ENCODE data around the gene ACKR3.

ACKR3 gene

DNA sequence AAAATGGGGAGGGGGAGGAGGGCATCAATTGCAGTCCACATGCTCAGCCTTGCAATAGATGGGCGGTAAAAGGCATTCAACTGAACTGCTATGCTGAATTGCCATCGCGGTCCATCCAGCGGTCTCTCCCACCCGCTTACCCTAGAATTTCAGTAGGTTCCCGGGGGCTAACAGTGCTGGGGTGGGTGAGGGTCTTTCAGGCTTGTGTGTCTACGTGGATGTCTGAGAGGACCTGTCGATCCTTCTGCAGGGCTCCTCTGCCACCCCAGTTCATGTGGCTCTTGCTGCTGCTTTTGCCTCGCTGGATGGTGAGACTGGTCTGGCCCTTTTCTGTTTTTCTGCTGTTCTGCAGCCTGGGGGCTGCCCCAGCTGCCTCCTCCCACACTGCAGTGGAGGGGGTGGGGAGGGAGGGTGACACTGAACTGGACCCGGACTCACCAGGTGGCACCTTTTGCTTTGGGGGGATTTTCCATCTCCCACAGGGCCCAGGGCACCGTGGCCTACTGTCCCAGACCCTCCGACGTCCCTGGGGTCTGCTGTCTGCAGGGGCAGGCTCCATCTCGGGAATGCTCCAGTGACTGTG is 14.1 kb downstream of the ACKR3 start:
- H3K36me3 ChIP-seq (ENCODE audit: control insufficient read depth, insufficient read depth, low read length) = peaks cover 5% of the 10 kb centered on the region; the same call in 1 of the 2 replicates
- no CpG with 5 or more reads among the region's 14 CpGs for WGBS (ENCODE audit: insufficient coverage, insufficient read length)
- no peak overlapping the region for H3K27ac ChIP-seq (ENCODE audit: low read length)
- H3K9me3 ChIP-seq (ENCODE audit: control insufficient read depth, insufficient read depth, low read length) = no peaks in the 10 kb centered on the region
- H3K4me1 ChIP-seq (ENCODE audit: control insufficient read depth, insufficient read depth, low read length) = peaks cover 4% of the 10 kb centered on the region
- no peak for DNase-seq (ENCODE audit: low read depth, low spot score)
- H3K4me3 ChIP-seq (ENCODE audit: low read length) = no peak overlapping the region
- H3K27me3 ChIP-seq (ENCODE audit: control insufficient read depth, insufficient read depth, low read length) = no peaks in the 10 kb centered on the region

DNA sequence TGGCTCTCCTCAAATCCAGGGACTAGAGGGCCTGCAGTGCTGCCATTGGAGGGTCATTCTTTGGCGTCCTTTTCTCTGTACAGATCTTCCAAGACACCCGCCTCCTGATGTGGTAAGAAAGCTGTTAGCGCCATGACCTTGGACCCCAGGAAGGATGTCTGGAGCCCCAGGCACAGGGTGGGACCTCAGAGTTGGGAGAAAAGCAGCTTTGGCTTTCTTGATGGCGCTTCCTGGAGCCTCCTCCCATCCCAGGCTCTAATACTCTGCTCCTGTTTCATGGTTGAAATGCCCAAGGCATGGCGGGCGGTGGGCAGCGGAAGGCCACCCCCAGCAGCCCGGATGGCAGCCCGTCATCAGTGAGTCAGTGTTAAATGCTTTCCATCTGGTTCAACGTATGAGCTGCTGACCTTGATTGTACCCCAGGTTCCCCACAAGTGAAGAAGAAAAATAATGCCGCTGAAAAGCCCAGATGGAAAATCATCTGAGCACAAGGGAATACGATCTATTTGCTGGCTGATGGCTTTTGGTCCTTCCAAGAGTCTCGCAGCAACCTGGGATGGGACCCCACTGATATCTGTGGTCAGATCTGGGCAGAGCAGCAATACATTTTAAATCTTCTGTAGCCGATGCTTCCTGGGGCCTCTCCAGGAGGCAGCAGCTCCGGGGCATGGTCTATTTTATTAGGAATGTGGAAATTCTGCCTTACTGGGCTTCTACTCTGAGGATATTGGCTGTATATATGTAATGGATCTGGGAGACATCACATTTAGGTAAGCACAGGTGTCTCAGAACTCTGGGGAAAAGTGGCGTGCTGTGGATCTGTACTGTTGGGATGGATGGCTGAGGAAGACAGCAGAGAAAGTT is 15.1 kb downstream of the ACKR3 start:
- no CpG with 5 or more reads among the region's 16 CpGs for WGBS (ENCODE audit: insufficient coverage, insufficient read length)
- peaks cover 5% of the 10 kb centered on the region; the same call in 1 of the 2 replicates for H3K36me3 ChIP-seq (ENCODE audit: control insufficient read depth, insufficient read depth, low read length)
- H3K4me3 ChIP-seq (ENCODE audit: low read length) = no peak overlapping the region
- no peak overlapping the region for H3K27ac ChIP-seq (ENCODE audit: low read length)
- no peaks in the 10 kb centered on the region for H3K9me3 ChIP-seq (ENCODE audit: control insufficient read depth, insufficient read depth, low read length)
- no peak for DNase-seq (ENCODE audit: low read depth, low spot score)
- no peaks in the 10 kb centered on the region for H3K27me3 ChIP-seq (ENCODE audit: control insufficient read depth, insufficient read depth, low read length)
- H3K4me1 ChIP-seq (ENCODE audit: control insufficient read depth, insufficient read depth, low read length) = peaks cover 2% of the 10 kb centered on the region; the same call in 1 of the 2 replicates

DNA sequence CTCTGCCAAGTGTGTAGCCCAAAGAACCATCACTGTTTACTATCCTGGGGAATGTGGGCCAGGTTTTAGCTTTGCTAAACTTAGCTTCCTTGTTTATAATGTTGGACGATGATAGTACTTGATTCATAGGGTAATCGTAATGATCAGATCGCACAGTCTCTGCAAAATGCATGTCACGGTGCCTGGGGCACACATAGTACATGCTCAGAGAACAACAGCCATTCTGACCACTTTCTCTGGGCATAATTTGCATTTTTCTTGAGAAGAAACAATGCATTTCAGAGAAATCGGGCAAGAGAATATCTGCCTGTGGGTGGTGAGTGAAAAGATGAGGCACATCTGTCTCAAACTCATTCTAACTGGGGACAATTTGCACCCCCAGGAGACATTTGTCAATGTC is 16.3 kb downstream of the ACKR3 start:
- H3K27me3 ChIP-seq (ENCODE audit: control insufficient read depth, insufficient read depth, low read length) = no peaks in the 10 kb centered on the region
- no peak overlapping the region for H3K27ac ChIP-seq (ENCODE audit: low read length)
- no peak for DNase-seq (ENCODE audit: low read depth, low spot score)
- peaks cover 3% of the 10 kb centered on the region; the same call in 1 of the 2 replicates for H3K36me3 ChIP-seq (ENCODE audit: control insufficient read depth, insufficient read depth, low read length)
- H3K4me1 ChIP-seq (ENCODE audit: control insufficient read depth, insufficient read depth, low read length) = peaks cover 2% of the 10 kb centered on the region; the same call in 1 of the 2 replicates
- no peaks in the 10 kb centered on the region for H3K9me3 ChIP-seq (ENCODE audit: control insufficient read depth, insufficient read depth, low read length)
- no CpG with 5 or more reads among the region's 5 CpGs for WGBS (ENCODE audit: insufficient coverage, insufficient read length)
- no peak overlapping the region; the same call in 1 of the 2 replicates for H3K4me3 ChIP-seq (ENCODE audit: low read length)

DNA sequence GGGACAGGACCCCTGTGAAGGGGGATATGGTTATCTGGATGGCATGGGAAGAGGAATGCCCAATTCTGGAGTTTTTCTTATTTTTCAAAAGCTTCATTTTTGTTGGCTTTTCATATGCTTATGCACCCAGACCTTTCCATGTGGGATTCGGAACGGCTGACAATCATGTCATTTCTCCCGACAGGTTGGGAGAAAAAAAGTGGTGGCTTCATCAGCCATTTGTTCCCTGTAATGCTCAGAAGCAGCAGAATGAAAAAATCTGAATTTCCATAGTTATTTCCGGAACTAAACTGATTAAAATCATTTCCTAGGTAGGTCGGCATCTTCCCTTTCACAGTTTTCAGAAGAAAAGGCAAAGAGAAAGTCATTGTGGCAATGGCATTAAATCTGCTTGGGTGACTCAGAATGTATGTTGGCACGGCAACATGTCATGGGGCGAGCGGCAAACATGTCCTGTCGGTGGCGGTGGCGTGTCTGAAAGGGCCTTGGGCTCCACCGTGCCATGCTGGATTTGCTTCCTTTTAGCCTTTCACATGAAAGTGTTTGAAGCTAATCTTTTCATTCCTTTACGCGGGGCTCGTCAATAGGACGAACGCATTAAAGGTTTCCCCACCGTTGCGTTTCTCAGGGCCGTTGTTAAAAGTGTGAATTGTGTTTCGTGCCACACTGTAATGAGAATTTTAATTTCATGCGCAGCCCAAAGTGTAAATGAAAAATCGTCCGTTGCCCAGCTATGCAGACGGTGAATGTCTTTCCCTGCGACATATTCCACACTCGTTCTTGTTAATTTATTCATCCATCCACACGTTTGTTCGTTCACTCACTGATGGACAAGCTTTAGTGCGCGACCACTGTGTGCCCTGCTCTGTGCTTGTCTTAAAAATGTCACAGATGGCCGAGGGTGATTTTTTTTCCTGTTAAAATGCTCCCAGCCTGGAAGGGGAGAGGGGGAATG is 18.5 kb downstream of the ACKR3 start:
- Histone ChIP-seq H3K9me3 (ENCODE audit: control insufficient read depth, insufficient read depth, low read length) (no peaks in the 10 kb centered on the region), H3K27me3 (ENCODE audit: control insufficient read depth, insufficient read depth, low read length) (no peaks in the 10 kb centered on the region), H3K4me3 (ENCODE audit: low read length) (no peak overlapping the region), H3K27ac (ENCODE audit: low read length) (no peak overlapping the region), H3K36me3 (ENCODE audit: control insufficient read depth, insufficient read depth, low read length) (no peaks in the 10 kb centered on the region), H3K4me1 (ENCODE audit: control insufficient read depth, insufficient read depth, low read length) (no peaks in the 10 kb centered on the region; the same call in 1 of the 2 replicates)
- no CpG with 5 or more reads among the region's 32 CpGs for WGBS (ENCODE audit: insufficient coverage, insufficient read length)
- no peak for DNase-seq (ENCODE audit: low read depth, low spot score)

DNA sequence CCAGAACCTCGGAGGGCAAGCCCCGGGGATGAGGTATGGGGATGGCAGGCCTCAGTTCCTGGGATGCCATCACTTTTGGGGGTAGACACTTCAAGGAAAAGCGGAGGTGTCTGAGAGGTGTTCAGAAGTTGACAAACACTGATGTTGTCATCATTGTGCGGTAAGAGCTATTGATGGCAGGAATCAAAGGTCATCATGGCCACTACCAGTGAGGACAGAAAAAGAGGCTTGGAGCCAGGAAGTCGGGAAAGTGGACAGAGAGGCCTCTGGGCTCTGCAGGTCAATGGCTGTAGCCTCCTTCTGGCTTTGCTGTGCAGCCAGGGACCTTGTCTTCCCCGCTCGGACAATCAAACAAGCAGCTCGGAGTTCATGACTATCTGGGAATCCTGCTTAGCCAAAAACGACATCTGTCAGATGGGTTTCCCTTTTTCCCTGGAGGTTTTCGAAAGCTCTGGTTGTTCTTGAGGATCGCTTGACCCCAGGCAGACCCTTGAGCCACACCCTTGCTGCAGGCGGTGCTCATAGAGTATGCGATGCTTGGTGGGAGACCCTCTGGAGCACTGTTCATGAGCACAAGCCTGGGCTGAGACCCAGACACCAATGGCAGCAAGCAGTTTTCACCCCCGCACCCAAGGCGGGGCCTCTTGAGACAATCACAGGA is 19.4 kb downstream of the ACKR3 start:
- no peak for DNase-seq (ENCODE audit: low read depth, low spot score)
- Histone ChIP-seq H3K36me3 (ENCODE audit: control insufficient read depth, insufficient read depth, low read length) (no peaks in the 10 kb centered on the region), H3K27ac (ENCODE audit: low read length) (no peak overlapping the region), H3K27me3 (ENCODE audit: control insufficient read depth, insufficient read depth, low read length) (no peaks in the 10 kb centered on the region), H3K4me3 (ENCODE audit: low read length) (no peak overlapping the region), H3K4me1 (ENCODE audit: control insufficient read depth, insufficient read depth, low read length) (no peaks in the 10 kb centered on the region), H3K9me3 (ENCODE audit: control insufficient read depth, insufficient read depth, low read length) (no peaks in the 10 kb centered on the region)
- WGBS (ENCODE audit: insufficient coverage, insufficient read length) = no CpG with 5 or more reads among the region's 15 CpGs

DNA sequence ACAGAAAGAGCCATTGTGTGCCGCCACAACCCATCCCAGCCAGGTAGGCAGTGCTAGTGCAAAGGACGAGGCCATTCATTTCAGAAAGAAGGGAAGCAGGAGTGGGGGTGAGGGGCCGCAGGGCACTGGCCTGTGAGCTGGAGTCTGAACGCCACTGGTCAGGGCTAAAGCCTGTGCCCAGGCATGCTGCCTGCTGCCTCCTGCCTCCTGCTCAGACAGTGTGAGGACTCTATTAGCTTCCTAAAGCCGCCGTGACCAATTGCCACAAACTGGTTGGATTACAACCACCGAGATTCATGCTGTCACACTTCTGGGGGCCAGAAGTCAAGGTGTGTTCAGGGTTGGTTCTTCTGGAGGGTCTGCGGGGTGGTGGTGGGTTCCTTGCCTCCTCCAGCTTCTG is 21.2 kb downstream of the ACKR3 start:
- no peak for DNase-seq (ENCODE audit: low read depth, low spot score)
- H3K9me3 ChIP-seq (ENCODE audit: control insufficient read depth, insufficient read depth, low read length) = no peaks in the 10 kb centered on the region
- H3K4me3 ChIP-seq (ENCODE audit: low read length) = no peak overlapping the region
- no CpG with 5 or more reads among the region's 8 CpGs for WGBS (ENCODE audit: insufficient coverage, insufficient read length)
- no peaks in the 10 kb centered on the region for H3K36me3 ChIP-seq (ENCODE audit: control insufficient read depth, insufficient read depth, low read length)
- no peak overlapping the region for H3K27ac ChIP-seq (ENCODE audit: low read length)
- no peaks in the 10 kb centered on the region for H3K4me1 ChIP-seq (ENCODE audit: control insufficient read depth, insufficient read depth, low read length)
- H3K27me3 ChIP-seq (ENCODE audit: control insufficient read depth, insufficient read depth, low read length) = no peaks in the 10 kb centered on the region

DNA sequence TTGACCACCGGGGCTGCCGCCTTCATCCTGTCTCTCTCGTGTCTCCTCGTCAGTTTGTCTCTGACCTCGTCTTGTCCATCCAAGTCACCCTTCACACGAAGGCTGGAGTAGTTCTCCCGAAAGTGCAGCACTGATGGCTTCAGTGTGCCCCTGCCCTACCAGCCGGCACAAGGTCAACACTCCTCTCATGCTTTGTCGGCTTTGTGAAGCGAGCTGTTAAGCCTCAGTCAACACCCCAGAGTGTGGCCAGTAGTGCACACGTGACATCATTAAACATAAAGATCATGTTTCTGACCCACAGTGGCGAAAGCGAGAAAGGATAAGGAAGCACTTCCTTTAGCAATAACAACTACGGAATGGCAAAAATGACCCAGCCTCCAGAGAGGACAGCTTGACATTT is 23.2 kb downstream of the ACKR3 start:
- Histone ChIP-seq H3K27me3 (ENCODE audit: control insufficient read depth, insufficient read depth, low read length) (no peaks in the 10 kb centered on the region), H3K4me1 (ENCODE audit: control insufficient read depth, insufficient read depth, low read length) (no peaks in the 10 kb centered on the region), H3K9me3 (ENCODE audit: control insufficient read depth, insufficient read depth, low read length) (no peaks in the 10 kb centered on the region), H3K36me3 (ENCODE audit: control insufficient read depth, insufficient read depth, low read length) (no peaks in the 10 kb centered on the region), H3K27ac (ENCODE audit: low read length) (no peak overlapping the region), H3K4me3 (ENCODE audit: low read length) (no peak overlapping the region)
- no CpG with 5 or more reads among the region's 14 CpGs for WGBS (ENCODE audit: insufficient coverage, insufficient read length)
- no peak for DNase-seq (ENCODE audit: low read depth, low spot score)

DNA sequence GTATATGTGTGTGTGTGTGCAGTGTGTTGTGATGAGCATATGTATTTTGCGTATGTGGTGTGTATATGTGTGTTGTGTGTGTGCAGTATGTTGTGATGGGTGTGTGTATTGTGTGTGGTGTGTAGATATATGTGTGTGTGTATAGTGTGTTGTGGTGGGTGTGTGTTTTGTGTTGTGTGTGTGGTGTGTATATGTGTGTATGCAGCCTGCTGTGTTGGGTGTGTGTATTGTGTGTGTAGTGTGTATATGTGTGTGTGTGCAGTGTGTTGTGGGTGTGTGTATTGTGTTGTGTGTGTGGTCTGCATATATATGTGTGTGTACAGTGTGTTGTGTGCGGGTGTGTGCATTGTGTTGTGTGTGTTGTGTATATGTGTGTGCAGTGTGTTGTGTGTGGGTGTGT is 23.9 kb downstream of the ACKR3 start:
- Histone ChIP-seq H3K4me3 (ENCODE audit: low read length) (no peak overlapping the region), H3K4me1 (ENCODE audit: control insufficient read depth, insufficient read depth, low read length) (no peaks in the 10 kb centered on the region), H3K27ac (ENCODE audit: low read length) (no peak overlapping the region), H3K27me3 (ENCODE audit: control insufficient read depth, insufficient read depth, low read length) (no peaks in the 10 kb centered on the region), H3K9me3 (ENCODE audit: control insufficient read depth, insufficient read depth, low read length) (no peaks in the 10 kb centered on the region), H3K36me3 (ENCODE audit: control insufficient read depth, insufficient read depth, low read length) (no peaks in the 10 kb centered on the region)
- WGBS (ENCODE audit: insufficient coverage, insufficient read length) = 100% methylated on average over 2 of the region's 2 CpGs
- no peak for DNase-seq (ENCODE audit: low read depth, low spot score)

DNA sequence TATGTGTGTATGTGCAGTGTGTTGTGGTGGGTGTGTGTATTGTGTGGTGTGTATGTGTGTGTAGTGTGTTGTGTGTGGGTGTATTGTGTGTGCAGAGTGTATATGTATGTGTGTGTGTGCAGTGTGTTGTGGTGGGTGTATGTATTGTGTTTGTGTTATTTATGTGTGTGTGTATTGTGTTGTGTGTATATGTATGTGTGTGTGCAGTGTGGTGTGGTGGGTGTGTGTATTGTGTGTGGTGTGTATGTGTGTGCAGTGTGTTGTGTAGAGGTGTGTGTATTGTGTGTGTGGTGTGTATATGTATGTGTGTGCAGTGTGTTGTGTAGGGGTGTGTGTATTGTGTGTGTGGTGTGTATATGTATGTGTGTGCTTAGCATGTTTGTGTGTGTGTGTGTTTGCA is 24.3 kb downstream of the ACKR3 start:
- DNase-seq (ENCODE audit: low read depth, low spot score) = no peak
- Histone ChIP-seq H3K4me3 (ENCODE audit: low read length) (no peak overlapping the region), H3K27ac (ENCODE audit: low read length) (no peak overlapping the region), H3K36me3 (ENCODE audit: control insufficient read depth, insufficient read depth, low read length) (no peaks in the 10 kb centered on the region), H3K27me3 (ENCODE audit: control insufficient read depth, insufficient read depth, low read length) (no peaks in the 10 kb centered on the region), H3K9me3 (ENCODE audit: control insufficient read depth, insufficient read depth, low read length) (no peaks in the 10 kb centered on the region), H3K4me1 (ENCODE audit: control insufficient read depth, insufficient read depth, low read length) (no peaks in the 10 kb centered on the region)

DNA sequence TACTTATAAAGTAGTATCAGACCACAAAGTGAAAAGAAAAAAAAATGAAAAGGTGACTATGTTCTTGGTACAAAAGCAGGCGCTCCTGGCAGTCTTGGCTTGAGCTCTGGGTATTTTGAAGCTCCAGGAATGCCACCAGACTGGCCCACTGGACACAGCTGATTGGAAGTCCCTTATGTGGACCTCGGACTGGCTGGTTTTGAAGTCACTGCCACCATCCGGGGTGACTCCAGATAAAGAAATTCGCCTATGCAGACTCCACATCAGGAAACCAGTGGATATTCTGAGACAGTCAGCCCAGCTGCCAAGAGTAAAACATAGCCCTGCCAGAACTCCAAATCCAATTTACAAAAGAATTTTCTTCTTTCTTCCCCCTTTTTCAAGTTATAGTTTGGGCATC is 28.0 kb downstream of the ACKR3 start:
- H3K9me3 ChIP-seq (ENCODE audit: control insufficient read depth, insufficient read depth, low read length) = no peaks in the 10 kb centered on the region
- H3K4me1 ChIP-seq (ENCODE audit: control insufficient read depth, insufficient read depth, low read length) = no peaks in the 10 kb centered on the region
- no peak overlapping the region for H3K4me3 ChIP-seq (ENCODE audit: low read length)
- no CpG with 5 or more reads among the region's 4 CpGs for WGBS (ENCODE audit: insufficient coverage, insufficient read length)
- no peaks in the 10 kb centered on the region for H3K27me3 ChIP-seq (ENCODE audit: control insufficient read depth, insufficient read depth, low read length)
- H3K27ac ChIP-seq (ENCODE audit: low read length) = no peak overlapping the region
- no peaks in the 10 kb centered on the region for H3K36me3 ChIP-seq (ENCODE audit: control insufficient read depth, insufficient read depth, low read length)
- DNase-seq (ENCODE audit: low read depth, low spot score) = no peak
